GM21367 (cell line): ENCODE results near the gene ORM2.
"Not testable (repeated sequence)": the region's sequence is repeated elsewhere in the genome, so short reads cannot be mapped to it uniquely, and the experiment has no call there.

Experiments
- ATAC-seq: cut with Tn5 transposase; IDR thresholded peaks from one replicate; pipeline ENCODE4 v1.9.1; 2021; ENCODE audit not compliant: unreplicated experiment

Gene ORM2

DNA sequence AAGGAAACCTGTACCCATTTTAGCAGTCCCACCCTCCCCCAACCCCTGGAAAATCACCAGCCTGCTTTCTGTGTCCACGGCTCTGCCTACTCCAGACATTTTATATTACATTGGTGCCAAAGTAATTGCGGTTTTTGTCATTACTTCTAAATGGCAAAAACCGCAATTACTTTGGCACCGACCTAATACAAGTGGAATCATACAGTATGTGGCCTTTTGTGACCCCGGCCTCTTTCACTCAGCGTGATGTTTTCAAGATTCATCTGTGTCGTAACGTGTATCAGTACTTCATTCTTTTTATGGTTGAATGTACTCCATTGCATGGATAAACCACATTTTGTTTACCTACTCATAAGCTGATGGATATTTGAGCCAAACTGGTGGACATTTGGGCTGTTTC, 16.5 kb upstream of the ORM2 start:
- no peak for ATAC-seq

DNA sequence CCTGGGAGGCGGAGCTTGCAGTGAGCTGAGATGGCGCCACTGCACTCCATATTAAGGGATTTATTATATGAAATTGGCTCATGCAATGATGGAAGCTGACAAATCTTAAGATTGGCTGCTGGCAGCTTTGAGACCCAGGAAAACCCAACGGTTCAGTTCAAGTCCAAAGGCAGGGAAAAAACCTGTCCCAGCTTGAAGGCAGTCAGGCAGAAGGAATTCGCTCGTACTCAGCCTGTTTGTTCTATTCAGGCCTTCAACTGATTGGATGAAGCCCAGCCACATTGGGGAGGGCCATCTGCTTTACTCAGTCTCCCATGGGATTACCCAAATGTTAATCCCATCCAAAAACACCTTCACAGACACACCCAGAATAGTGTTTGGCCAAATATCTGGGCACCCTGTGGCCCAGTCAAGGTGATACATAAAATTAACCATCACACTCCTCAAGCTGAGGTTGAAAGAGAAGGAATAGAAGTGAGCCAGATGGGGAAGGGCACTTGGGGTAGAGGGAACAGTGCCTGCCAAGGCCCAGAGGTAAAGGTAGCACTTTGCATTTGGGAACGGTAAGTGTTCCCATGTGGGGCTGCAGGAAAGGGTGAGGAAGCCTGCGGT, 15.3 kb upstream of the ORM2 start:
- no peak for ATAC-seq

- no peak for ATAC-seq
Measured at GRCh38 chr9:114314881-114315722, 14.6 kb upstream of the ORM2 start.

GRCh38 chr9:114315723-114316363, 13.8 kb upstream of the ORM2 start:
- no peak for ATAC-seq

GRCh38 chr9:114316605-114317230, 13.0 kb upstream of the ORM2 start:
- no peak for ATAC-seq

GRCh38 chr9:114317665-114318357, 11.9 kb upstream of the ORM2 start:
- no peak for ATAC-seq

- no peak for ATAC-seq
Measured at GRCh38 chr9:114318416-114318815, 11.3 kb upstream of the ORM2 start.

DNA sequence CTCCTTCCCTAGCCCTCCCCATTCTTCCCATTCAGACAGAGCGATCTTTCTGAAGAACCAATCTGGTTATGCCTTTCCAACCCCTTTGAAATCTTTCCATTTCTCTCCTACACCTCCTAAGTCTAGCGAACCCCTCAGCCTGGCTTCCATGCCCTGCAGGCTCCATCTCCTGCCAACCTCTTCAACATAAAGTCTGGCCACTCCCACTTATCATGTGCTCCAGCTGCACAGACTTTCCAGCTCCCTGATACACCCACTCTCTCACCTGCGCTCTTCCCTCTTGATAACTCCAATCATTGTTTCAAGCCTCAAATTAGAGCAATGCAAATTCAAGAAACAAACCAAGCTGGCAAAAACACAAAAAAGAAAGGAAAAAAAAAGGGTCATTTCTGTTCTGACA, 10.5 kb upstream of the ORM2 start:
- no peak for ATAC-seq

GRCh38 chr9:114320710-114321109, 9.0 kb upstream of the ORM2 start:
- not testable (repeated sequence) for ATAC-seq

- ATAC-seq = no peak
Measured at GRCh38 chr9:114321759-114322158, 7.9 kb upstream of the ORM2 start.

GRCh38 chr9:114322160-114322818, 7.4 kb upstream of the ORM2 start:
- not testable (repeated sequence) for ATAC-seq

DNA sequence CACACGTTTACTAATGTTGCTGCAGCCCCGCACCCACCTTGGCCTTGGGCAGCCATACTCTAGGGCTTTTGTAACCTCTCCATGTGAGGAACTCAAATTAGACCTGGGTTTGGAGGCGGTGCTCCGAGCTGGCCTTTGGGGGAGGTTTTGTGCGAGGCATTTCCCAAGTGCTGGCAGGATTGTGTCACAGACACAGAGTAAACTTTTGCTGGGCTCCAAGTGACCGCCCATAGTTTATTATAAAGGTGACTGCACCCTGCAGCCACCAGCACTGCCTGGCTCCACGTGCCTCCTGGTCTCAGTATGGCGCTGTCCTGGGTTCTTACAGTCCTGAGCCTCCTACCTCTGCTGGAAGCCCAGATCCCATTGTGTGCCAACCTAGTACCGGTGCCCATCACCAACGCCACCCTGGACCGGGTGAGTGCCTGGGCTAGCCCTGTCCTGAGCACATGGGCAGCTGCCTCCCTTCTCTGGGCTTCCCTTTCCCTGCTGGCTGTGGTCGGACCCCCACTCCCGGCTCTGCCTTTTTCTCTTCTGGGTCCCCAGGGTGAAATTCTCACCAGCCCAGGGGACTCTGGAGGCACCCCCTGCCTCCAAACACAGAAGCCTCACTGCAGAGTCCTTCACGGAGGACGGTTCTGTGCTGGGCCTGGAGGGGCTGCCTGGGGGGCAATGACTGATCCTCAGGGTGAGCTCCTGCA, 6.7 kb upstream of the ORM2 start, which contains the start of gene ORM1:
TSS of gene ORM1 (plus strand) at position 268 of the 701 bp plus-strand sequence. CDS start at position 304, 36 bp downstream.
- ATAC-seq = not testable (repeated sequence)

GRCh38 chr9:114323849-114324248, 5.8 kb upstream of the ORM2 start:
- not testable (repeated sequence) for ATAC-seq

DNA sequence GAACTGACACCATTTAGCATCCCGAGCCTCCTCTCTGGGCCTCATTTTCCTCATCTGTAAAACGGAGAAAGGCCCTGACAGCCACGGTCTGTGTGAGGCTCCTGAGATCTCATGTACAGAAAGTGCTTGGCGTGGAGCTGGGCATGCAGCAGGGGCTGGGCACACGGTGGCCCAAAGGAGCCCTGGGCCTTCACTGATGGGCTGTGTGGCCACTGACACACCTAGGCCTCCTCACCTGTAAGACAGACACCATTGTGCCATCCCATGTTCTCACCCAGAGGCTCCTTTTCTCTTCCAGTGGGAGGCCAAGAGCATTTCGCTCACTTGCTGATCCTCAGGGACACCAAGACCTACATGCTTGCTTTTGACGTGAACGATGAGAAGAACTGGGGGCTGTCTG, 5.2 kb upstream of the ORM2 start:
- ATAC-seq = no peak

- not testable (repeated sequence) for ATAC-seq
Measured at GRCh38 chr9:114324965-114325364, 4.7 kb upstream of the ORM2 start.

DNA sequence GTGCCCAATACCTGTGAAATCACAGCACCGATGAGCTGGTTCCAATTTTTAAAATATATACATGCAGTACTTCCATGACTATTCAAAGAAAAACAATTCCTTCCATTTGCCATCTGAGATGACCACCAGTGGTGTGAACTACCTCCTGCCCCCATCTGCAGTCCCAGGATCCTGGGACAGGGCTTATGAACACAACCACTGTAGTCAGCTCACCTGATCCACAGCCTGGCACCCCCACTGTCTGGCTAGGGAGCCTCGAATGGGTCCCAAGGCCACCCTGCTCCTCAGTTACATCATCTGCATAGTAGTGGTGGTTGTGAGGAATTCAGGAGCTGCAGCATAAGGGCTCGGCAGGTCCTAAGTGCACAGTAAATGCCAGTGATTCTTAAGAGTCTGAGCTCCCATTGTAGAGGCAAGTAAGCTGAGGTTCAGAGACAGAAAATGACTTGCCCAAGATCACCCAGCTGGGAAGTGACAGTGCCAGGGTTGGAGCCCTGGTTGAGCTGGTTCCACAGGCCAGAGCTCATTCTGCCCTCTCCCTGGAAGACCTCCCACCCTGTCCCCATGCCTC, 3.9 kb upstream of the ORM2 start:
- not testable (repeated sequence) for ATAC-seq

DNA sequence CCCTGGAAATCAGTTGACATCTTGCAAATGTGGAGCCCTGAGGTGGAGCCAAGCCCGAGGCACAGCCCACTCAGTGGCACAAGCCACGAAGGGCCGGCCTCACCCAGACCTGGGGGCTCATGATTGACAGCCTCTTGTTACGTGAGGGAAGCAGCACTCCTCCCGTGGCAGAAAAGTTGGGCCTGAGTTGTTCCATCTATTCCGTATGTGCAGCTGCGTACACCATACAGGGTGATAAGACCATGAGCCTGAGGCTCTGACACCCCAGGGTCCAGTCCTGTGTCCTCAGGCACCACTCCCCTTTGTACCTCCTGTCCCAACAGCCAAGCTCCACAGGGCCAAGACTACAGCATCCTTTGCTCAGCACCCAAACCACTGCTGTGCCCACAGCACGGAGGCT, 1.9 kb upstream of the ORM2 start:
- no peak for ATAC-seq

- ATAC-seq = not testable (repeated sequence)
Measured at GRCh38 chr9:114328357-114328820, 1.3 kb upstream of the ORM2 start.

GRCh38 chr9:114328937-114329624, 588 bp upstream of the ORM2 start:
- ATAC-seq = not testable (repeated sequence)
